Dermis blood vessel endothelial cell (primary cell): ENCODE results near the gene SOX1. TPM values are rescaled to one million over a fixed set of nuclear protein-coding genes. Genes with fewer than 3 reads are reported as not detected.

Experiments
- DNase-seq: peaks from one replicate; pipeline ENCODE4 v3.0.0; 2010
- total RNA-seq: library from RNA; depleted of rRNA; stranded (reverse); fragments of >200 nt; gene quantifications from 2 replicates; pipeline ENCODE4 v1.2.3, GENCODE V29; 2014

SOX1 gene
- not detected in 2 replicates for total RNA-seq

GRCh38 chr13:112067116-112067741, at the start of gene SOX1:
Gene SOX1, plus strand, starts transcription at chr13:112067149. Its CDS starts 510 bp downstream, at chr13:112067659.
- no peak for DNase-seq

GRCh38 chr13:112024577-112024976, 42.4 kb upstream of the SOX1 start:
- no peak for DNase-seq

- DNase-seq, result no peak
These were observed 39.7 kb upstream of the SOX1 start for GRCh38 chr13:112027250-112027649.

DNA sequence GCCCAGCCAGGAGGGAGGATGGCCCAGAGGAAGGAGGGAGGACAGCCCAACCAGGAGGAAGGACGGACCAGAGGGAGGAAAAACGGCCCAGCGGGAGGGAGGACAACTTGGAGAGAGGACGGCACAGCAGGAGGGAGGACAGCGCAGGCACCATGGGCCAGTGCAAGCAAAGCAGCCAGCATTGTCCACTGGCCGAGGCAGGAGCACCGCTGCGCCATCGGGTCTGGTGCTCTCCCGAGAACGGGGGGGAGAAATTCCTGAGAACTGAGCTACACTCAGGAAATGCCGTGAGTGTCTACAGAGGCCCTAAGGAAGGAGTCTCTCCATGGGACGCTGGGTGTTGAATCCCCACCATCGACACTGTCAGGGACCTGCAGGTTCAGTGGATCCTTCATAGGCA, 38.5 kb upstream of the SOX1 start:
- no peak for DNase-seq

DNA sequence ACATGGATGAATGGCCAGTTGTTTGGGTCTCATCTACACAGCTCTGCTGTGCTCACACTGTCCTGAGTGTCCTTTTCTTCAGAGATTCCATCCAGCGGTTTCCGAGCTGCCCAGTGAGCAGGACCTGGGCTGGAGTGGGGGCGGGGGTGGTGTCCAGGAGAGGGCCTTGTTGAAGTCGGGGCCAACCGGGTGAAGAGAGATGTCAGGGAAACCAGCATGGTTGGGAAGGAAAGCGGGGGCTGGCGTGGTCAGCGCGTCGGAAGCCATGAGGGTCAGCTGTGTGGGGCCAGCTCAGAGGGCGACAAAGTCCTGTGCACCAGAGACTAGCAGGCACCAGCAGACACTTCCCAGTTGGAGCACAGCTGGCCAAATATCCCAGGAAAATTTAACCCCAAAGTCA, 37.8 kb upstream of the SOX1 start:
- no peak for DNase-seq

- no peak for DNase-seq
These were observed 34.6 kb upstream of the SOX1 start for GRCh38 chr13:112032186-112032993.

DNA sequence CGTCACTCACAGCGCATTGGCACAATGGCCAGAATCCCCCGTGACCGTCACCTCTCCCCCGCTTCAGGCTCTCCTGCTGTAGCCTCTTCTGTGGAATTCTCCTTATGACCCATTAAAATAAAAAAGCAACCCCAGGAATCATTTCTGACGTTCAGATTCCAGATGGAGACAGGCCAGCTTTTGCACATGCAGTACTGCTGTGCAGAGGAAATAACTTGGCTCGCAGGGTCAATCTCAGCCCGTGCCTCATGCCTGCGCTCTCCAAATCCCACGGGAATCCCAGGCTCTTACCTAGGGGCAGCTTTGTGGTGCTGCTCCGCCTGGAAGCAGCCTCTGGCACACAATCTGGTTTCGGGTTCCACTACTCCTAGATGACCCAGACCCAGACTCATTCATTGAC, 32.7 kb upstream of the SOX1 start:
- DNase-seq, result no peak

DNA sequence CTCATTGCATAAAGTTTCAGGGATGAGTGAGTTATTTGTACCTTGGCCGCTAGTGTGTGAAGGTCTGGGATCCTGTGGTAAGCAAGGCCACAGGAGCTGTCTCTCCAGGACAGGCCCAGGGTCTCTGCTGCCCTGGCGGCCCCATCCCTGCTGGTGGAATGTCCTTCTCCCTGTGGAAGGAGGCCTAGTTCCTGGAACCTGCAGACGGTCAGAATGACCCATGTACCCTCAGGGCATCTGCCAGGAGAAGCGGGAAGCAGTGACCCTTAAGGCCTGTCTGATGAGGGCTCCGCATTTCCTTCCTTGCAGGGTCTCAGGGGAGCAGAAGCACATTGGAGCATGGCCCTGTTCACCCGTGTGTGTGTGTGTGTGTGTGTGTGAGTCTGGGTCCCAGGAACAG, 32.1 kb upstream of the SOX1 start:
- DNase-seq, result no peak

GRCh38 chr13:112042496-112042895, 24.5 kb upstream of the SOX1 start:
- DNase-seq, result no peak

GRCh38 chr13:112052213-112052612, 14.7 kb upstream of the SOX1 start:
- DNase-seq, result no peak

DNA sequence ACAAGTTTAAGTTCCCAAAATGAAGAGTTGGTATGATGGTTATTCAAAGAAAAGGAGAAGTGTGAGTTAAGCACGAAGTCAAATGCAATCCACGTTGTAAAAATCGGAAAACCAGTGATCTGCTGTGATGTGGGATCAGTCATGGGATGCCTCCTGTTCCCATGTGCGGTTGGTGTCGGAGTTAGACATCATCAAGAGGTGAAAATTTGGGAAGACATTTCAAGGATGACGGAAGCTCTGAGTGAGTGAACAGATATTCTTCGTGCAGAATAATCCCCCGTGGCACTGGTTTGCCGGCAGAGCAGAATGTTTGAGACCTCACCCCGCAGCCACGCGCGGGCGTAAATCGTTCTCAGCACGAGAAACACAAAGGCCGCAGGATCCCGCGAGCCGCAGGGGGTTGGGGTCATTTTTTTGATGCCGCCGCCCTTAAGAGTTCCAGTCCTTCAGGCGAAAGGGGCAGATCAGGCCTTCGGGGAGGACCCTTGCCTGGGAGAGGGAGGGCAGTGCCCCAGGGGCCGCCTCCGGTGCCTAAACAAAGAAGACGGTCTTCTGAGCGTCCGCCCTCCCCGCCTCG, 13.7 kb upstream of the SOX1 start:
- DNase-seq, result no peak

DNA sequence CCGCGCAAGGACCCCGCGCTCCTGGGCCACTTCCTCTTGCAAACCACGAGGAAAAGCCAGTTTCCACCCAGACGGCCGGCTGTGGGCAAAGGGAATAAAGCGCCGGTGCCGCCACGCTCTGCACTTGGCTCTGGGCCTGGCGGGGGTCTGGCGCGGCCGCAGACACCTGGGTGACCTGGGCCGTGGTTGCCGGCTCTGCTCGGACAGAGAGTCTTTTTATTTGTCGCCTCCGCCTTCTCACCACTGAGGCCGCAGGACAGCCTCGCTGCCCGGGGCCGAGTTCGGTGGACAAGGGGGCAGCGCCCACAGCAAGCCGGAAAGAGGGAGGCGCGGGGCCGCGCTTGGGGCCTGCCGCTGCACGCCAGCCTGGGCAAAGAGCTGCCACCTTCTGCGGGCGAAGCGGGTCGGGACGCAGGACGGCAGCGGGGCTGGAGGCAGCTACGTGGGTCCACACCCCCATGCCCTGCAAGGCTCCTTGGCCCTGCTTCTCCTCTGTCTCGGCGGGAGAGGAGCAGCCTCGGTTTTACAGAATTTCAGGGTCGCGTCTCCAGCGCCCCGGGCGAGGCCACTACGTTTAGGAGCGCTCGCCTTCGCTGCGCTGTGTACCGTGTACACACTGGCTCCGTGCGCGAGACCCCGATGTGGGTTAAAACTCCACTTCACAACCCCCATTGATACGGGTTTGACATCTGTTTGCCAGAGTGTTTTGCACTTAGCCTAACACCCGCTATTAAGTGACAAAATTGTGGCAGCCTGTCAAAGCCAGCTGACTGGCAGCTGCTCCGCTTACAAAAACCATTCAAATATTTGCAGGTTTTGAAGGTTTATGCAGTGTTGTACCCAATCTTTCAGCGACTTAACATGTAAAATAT, 13.0 kb upstream of the SOX1 start:
- DNase-seq, result no peak

- DNase-seq, result no peak
These were observed 12.3 kb upstream of the SOX1 start for GRCh38 chr13:112054616-112055015.

DNA sequence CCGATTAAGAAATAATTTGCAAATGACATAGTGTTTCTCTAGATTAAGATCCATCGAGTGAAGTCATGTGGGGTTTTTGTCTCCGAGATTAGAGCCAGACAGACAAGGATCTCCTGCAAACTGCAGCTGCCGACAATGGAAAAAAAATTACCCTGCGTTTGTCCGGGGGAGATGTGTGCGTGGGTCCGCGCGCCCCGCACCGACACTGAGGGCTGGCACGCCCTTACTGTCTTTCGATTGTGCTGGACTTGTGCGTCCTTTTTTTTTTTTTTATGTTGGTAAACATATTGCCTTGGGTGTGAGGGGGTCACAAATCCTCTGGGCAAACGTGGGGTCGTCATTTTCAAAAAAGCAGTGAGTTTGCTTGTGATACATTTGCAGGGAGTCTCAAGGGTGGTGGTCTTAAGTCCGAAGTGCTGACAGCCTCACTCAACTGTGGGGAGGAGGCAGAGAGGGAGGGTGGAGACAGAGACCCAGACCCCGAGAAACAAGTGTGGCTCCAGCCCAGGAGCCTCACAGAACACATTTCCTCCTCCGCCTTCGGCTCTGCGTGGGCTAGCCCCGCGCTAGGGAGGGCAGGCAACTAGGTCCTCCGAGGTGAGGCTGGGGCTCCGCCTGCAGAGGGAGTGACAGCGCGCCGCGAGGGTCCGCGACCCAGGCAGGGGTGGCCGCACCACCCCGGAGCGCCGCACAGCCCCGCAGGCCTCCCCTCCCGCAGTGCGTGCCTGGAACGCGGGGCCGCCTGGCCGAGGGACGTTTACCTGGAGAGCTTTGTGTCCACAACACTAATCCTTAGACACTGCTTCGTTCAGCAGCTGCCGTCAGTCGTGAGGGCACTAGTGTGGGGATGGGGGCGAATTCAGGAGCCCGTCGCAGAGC, 11.7 kb upstream of the SOX1 start:
- DNase-seq, result no peak

GRCh38 chr13:112055915-112056269, 11.1 kb upstream of the SOX1 start:
- DNase-seq, result no peak

DNA sequence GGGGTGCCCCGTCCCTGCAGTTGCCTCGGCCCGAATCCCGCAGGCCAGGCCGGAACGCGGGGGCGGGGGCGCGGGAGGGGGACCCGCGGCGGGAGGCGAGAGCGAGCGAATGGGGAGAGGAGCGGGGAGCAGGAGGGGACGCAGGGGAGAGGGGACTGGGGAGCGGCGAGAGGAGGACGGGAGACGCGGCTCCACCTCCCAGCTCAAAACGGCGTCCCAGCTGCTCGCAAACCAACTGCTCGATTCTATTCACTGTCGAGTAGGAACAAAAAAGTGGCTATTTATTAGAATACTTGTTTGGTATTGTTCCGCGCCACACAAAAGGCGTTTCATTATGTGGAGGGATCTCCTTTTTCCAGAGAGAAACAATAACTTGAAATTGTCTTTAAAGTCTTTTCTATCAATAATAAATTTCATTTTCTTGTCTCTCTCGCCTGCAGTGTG, 10.6 kb upstream of the SOX1 start:
- no peak for DNase-seq

- no peak for DNase-seq
These were observed 10.1 kb upstream of the SOX1 start for GRCh38 chr13:112056739-112057438.

DNA sequence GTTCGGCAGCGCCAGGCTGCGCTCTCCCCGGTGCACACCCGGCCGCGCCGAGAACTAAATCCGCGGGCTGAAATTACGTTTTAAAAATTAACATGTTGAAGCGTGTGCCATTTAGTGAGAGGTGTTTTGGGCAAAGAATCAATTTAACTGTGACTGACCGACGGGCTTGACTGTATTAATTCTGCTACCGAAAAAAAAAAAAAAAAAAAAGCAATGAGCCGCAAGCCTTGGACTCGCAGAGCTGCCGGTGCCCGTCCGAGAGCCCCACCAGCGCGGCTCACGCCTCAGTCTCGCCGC, 9.6 kb upstream of the SOX1 start:
- DNase-seq, result no peak

DNA sequence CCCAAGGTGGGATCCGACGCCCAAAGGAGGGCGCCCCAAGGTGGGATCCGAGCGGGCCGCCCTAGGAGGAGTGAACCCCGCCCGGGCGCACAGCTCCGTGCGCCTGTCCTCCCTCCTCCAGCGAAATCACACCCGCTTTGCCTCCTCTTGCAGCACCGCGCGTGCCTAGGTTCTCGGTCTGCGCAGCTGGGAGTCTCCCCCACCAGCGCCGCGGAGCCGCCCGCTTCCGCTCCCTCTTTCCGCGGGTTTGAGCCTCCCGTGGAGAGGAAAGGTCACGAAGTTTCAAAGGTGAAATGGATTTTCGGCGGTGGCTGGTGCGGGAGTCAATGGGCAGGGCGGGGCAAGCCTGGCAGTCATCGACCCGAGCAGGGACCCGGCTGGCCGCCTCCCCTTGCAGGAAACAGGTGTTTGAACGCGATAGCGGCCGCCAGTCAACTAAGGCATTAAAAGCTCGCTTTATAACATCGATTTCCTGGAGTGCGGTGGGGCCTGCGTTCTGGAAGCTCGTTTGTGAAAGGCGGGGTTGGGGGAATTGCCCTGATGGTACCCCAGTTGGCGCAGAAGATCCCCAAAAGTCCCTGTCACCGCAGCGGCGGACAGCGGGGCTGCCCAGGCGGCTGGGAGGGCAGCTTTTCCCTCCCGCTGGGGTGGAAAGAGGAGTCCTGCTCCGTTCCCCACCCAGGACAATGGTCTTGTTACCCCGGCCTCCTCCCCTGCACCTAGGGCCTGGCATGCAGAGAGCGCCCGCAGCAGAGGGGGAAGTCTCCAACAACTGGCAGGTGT, 9.0 kb upstream of the SOX1 start:
- peak; percentile 28 for DNase-seq

DNA sequence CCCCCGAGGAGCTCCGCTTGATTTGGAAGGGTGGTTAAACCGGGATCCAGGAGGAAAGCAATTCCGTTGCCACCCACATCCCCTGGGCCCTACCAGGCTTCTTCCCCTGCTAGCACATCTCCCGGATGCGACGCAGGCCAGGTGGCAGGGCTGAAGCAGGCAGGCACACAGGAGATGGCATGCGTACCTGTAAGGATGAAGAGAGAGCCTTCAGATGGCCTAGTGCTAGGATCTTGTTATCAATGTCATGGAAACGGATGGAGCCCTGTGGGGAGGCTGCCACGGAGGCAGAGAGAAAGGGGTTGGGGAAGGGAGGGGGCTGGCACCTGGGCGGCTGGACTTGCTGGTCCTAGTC, 8.5 kb upstream of the SOX1 start:
- no peak for DNase-seq

DNA sequence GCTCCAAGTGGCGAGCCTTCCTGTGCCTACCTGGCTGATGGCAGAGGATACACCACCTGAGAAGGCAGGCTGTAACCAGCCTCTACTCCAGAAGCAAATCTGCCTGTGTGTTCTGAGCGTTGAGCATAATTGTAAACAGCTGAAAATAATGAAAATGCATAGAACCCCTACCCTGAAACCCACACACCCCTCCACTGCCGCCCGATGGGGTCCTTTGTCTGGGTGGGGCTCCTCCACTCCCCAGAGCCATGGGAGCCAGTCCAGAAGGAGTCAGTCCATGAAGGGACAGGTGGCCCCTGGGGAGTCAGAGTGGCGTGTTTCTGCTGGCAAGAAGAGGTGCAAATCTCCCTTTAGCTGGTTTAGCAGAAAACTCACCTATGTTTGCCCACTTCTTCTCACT, 8.0 kb upstream of the SOX1 start:
- no peak for DNase-seq
